ENCODE data around the gene PTPRJ.

- TF ChIP-seq CTCF (IDR thresholded peaks at IDR 0.05; ENCODE audit: poor library complexity, severe bottlenecking), result no peak
- TF ChIP-seq EP300 (conservative IDR thresholded peaks at IDR 0.05; ENCODE audit: poor library complexity, severe bottlenecking), result no peak
- no peak for TF ChIP-seq EZH2 (IDR thresholded peaks at IDR 0.05; ENCODE audit: borderline replicate concordance, insufficient read depth, low read length, poor library complexity, severe bottlenecking)
- no peak for TF ChIP-seq TAF1 (IDR thresholded peaks at IDR 0.05; ENCODE audit: low read depth)
- no peak for TF ChIP-seq POLR2AphosphoS5 (IDR thresholded peaks at IDR 0.05)
- no peak for TF ChIP-seq MXI1 (conservative IDR thresholded peaks at IDR 0.05; ENCODE audit: poor library complexity, severe bottlenecking)
- TF ChIP-seq REST (IDR thresholded peaks at IDR 0.05; ENCODE audit: borderline replicate concordance), result no peak
- TF ChIP-seq RAD21 (conservative IDR thresholded peaks at IDR 0.05), result no peak
- TF ChIP-seq SMC3 (conservative IDR thresholded peaks at IDR 0.05; ENCODE audit: poor library complexity), result no peak
These were observed 47.8 kb upstream of the PTPRJ start for GRCh38 chr11:47932544-47932943.
